OCI-LY3 (cell line): ENCODE results near the gene GPR156.

ENCODE experiments used
- H2AFZ ChIP-seq: fragments of 200-600, 300-600 bp; shearing (Covaris generic); 2 replicates; pipeline ENCODE4 v1.6.0; 2014; ENCODE audit warnings: antibody characterized with exemption, low read depth, low read length
- H3K27ac ChIP-seq: fragments of 200-600, 300-600 bp; sonication (generic); 2 replicates; pipeline ENCODE4 v1.5.1; 2014; ENCODE audit warnings: mild to moderate bottlenecking, low read length, moderate library complexity, mixed read lengths
- H3K27me3 ChIP-seq: fragments of 200-600, 300-600 bp; sonication (generic); 2 replicates; pipeline ENCODE4 v1.6.1; 2014; ENCODE audit warnings: low read depth, low read length, mixed read lengths
- H3K36me3 ChIP-seq: fragments of 200-600, 300-600 bp; sonication (generic); replicated peaks from 2 replicates; pipeline ENCODE3; 2014; ENCODE audit warnings: low read depth, low read length, mixed read lengths
- H3K4me1 ChIP-seq: fragments of 300-600, 200-600 bp; sonication (generic); 2 replicates; pipeline ENCODE4 v1.6.1; 2014; ENCODE audit warnings: low read length, mixed read lengths
- H3K4me2 ChIP-seq: fragments of 200-600, 300-600 bp; sonication (generic); 2 replicates; pipeline ENCODE4 v1.6.1; 2014; ENCODE audit warnings: low read length, mixed read lengths
- H3K4me3 ChIP-seq: fragments of 300-600, 200-600 bp; sonication (generic); 2 replicates; pipeline ENCODE4 v1.5.1; 2014; ENCODE audit warnings: antibody characterized with exemption, mild to moderate bottlenecking, low read length, moderate library complexity
- H3K79me2 ChIP-seq: fragments of 300-600, 200-600 bp; shearing (Covaris generic); 2 replicates; pipeline ENCODE4 v1.6.1; 2014; ENCODE audit warnings: mild to moderate bottlenecking, low read length, mixed read lengths
- H3K9ac ChIP-seq: fragments of 300-600, 200-600 bp; shearing (Covaris generic); 2 replicates; pipeline ENCODE4 v1.6.0; 2014; ENCODE audit warnings: mild to moderate bottlenecking, low read length, moderate library complexity
- H3K9me3 ChIP-seq: fragments of 200-600, 300-600 bp; shearing (Covaris generic); 2 replicates; pipeline ENCODE4 v1.6.1; 2014; ENCODE audit warnings: low read length, mixed read lengths; ENCODE audit not compliant: insufficient read depth
- H4K20me1 ChIP-seq: fragments of 200-600, 300-600 bp; sonication (generic); 2 replicates; pipeline ENCODE4 v1.6.1; 2016; ENCODE audit warnings: low read length, mixed read lengths; ENCODE audit not compliant: insufficient read depth
- CTCF ChIP-seq: fragments of 200-600, 300-600 bp; sonication (generic); IDR thresholded peaks from 2 replicates; pipeline ENCODE4 v1.5.1; 2014; ENCODE audit warnings: antibody characterized with exemption, low read length, low read depth
- EZH2phosphoT487 ChIP-seq: fragments of 200-600 bp; shearing (Covaris generic); IDR thresholded peaks from 2 replicates; pipeline ENCODE4 v1.6.1; 2018; ENCODE audit warnings: antibody characterized with exemption, mixed run types, low read depth

The GPR156 gene

DNA sequence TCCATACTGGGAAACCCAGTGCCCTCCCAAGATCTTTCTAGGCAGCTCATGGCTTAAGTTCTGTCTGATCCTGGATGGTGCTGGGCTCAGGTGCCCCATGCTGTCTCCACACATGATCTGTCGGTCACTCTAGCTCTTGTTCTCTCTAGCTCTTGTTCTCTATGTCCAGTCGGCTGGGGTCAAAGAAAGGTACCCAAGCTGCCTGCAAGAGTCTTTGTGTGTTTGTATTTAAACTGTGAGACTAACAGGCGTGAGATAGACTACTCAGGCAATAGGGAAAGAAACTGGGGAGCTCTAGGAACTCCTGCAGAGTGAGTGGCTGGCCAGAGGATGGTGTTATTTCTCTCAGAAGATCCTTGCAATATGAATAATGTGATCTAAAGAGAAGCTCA lies 40.2 kb downstream of the GPR156 start:
- 0 out of 2 replicates have a peak, but pooled peaks cover 2% of the 10 kb centered on the region for H3K27me3 ChIP-seq
- no peak overlapping the region for H3K4me3 ChIP-seq
- no peaks in the 10 kb centered on the region for H3K79me2 ChIP-seq
- no peak overlapping the region for H3K4me2 ChIP-seq
- no peaks in the 10 kb centered on the region for H3K9me3 ChIP-seq
- no peaks in the 10 kb centered on the region for H4K20me1 ChIP-seq
- H3K9ac ChIP-seq: no peak overlapping the region
- TF ChIP-seq EZH2phosphoT487 (no peak), CTCF (no peak)
- no peak overlapping the region for H3K27ac ChIP-seq
- no peaks in the 10 kb centered on the region for H3K4me1 ChIP-seq
- no peak overlapping the region for H2AFZ ChIP-seq
- no peaks in the 10 kb centered on the region for H3K36me3 ChIP-seq

- H3K36me3 ChIP-seq: no peaks in the 10 kb centered on the region
- no peaks in the 10 kb centered on the region for H4K20me1 ChIP-seq
- H3K27me3 ChIP-seq: peaks cover 6% of the 10 kb centered on the region; the same call in 1 of the 2 replicates
- H3K9ac ChIP-seq: no peak overlapping the region
- no peak overlapping the region for H2AFZ ChIP-seq
- no peaks in the 10 kb centered on the region for H3K9me3 ChIP-seq
- H3K4me2 ChIP-seq: no peak overlapping the region
- TF ChIP-seq CTCF (no peak), EZH2phosphoT487 (no peak)
- H3K79me2 ChIP-seq: no peaks in the 10 kb centered on the region
- no peak overlapping the region for H3K4me3 ChIP-seq
- H3K4me1 ChIP-seq: no peaks in the 10 kb centered on the region
- no peak overlapping the region for H3K27ac ChIP-seq
Observed at GRCh38 chr3:120239644-120240043, 45.4 kb downstream of the GPR156 start.

DNA sequence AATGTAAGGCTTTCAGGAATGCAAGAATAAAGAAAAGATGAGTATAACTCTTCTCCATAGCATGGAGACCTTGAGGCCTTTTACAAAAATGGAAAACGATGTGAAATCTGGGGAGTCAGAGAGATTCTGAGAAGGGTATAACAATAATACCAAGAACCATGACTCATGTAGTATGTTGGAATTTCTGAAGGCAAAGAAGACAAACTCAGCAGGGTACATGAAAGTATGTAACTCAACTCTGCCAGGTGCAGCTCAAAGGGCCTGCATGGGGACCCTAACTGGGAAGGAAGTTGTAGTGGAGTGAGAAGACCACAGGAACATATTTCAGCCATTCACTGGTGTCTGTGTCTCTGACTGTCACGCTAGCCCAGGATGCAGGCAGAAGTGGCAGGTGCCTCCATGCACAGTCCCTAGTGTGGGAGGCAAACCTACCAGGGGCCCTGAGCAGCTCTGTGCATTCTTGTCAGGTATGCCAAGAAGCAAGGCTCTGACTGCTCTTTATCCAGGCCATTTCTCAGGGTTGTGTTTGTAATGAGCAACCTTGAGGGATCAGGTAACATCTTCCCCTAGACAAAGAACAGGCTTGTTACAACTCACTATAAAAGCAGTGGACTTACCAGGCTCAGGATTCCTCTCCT lies 57.2 kb downstream of the GPR156 start:
- H4K20me1 ChIP-seq: no peaks in the 10 kb centered on the region
- no peak overlapping the region for H3K9ac ChIP-seq
- H3K27ac ChIP-seq: no peak overlapping the region
- H3K79me2 ChIP-seq: no peaks in the 10 kb centered on the region
- no peak overlapping the region for H3K4me2 ChIP-seq
- no peaks in the 10 kb centered on the region for H3K9me3 ChIP-seq
- TF ChIP-seq EZH2phosphoT487: no peak
- no peak for TF ChIP-seq CTCF
- H3K36me3 ChIP-seq: no peaks in the 10 kb centered on the region
- H3K4me3 ChIP-seq: no peak overlapping the region
- no peaks in the 10 kb centered on the region for H3K27me3 ChIP-seq
- H2AFZ ChIP-seq: no peak overlapping the region
- no peaks in the 10 kb centered on the region for H3K4me1 ChIP-seq

- TF ChIP-seq CTCF: no peak
- Histone ChIP-seq H3K36me3 (no peaks in the 10 kb centered on the region), H3K27me3 (no peaks in the 10 kb centered on the region)
Observed at GRCh38 chr3:120224237-120224636, 60.8 kb downstream of the GPR156 start.

More at GRCh38 chr3:120224237-120224636, 60.8 kb downstream of the GPR156 start:
- no peaks in the 10 kb centered on the region for H3K4me1 ChIP-seq
- no peak overlapping the region for H3K4me3 ChIP-seq
- H2AFZ ChIP-seq: no peak overlapping the region
- H3K4me2 ChIP-seq: no peak overlapping the region
- H3K9me3 ChIP-seq: no peaks in the 10 kb centered on the region
- H3K27ac ChIP-seq: no peak overlapping the region
- no peak overlapping the region for H3K9ac ChIP-seq
- no peaks in the 10 kb centered on the region for H3K79me2 ChIP-seq
- no peaks in the 10 kb centered on the region for H4K20me1 ChIP-seq
